ENCODE results near the gene TMEM126A.

TMEM126A gene

GRCh38 chr11:85695546-85695945, 47.8 kb downstream of the TMEM126A start:
- DNase-seq (ENCODE audit: low read depth): no peak

GRCh38 chr11:85697747-85698146, 50.0 kb downstream of the TMEM126A start:
- DNase-seq (ENCODE audit: low read depth): no peak

GRCh38 chr11:85698195-85698594, 50.4 kb downstream of the TMEM126A start:
- DNase-seq (ENCODE audit: low read depth): no peak

GRCh38 chr11:85699957-85700741, 52.4 kb downstream of the TMEM126A start:
- DNase-seq (ENCODE audit: low read depth): no peak

GRCh38 chr11:85704967-85705366, 57.2 kb downstream of the TMEM126A start:
- DNase-seq (ENCODE audit: low read depth): no peak

GRCh38 chr11:85705800-85706199, 58.0 kb downstream of the TMEM126A start:
- DNase-seq (ENCODE audit: low read depth): no peak
